Activated T-cell treated with anti-CD3 and anti-CD28 coated beads, Interleukin-2, amount 50 U/mL, for 48 hours (primary cell): ENCODE data around the gene CTU1.

ENCODE experiments used
- DNase-seq, 2 experiments: peaks; one replicate each; pipeline ENCODE4 v3.0.0-alpha.2; 2020

The CTU1 gene

GRCh38 chr19:51108066-51108804 is at the start of gene CTU1:
CTU1 (minus strand) TSS chr19:51108409; CDS start chr19:51104569, 3,840 bp downstream.
- peak; percentile 98 for DNase-seq

- DNase-seq: peak in 1 of 2 experiments; percentile 15
Measured at GRCh38 chr19:51157265-51157664, 49.1 kb upstream of the CTU1 start.

DNA sequence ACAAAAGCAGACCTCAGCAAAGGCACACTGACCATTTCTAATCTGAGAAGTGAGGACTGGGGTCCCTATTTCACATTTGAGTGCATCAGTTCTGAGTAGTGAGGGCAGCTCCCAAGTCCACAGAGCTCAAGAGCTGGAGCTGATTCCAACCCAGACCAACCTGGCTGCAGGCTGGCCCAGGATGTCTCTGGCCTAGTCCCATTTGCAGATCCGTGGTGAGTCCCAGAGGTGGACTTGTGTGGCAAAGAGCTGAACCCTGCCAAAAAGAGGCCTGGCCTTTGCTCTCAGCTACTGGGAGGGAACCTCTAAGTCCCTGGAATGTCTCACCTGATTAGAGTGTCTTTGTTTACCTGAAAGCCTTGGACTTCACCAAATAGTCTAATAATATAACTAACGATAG is 48.5 kb upstream of the CTU1 start:
- DNase-seq: peak in 1 of 2 experiments; percentile 8

GRCh38 chr19:51150627-51151026 is 42.4 kb upstream of the CTU1 start:
- peak in 1 of 2 experiments; percentile 0 for DNase-seq

GRCh38 chr19:51148580-51148979 is 40.4 kb upstream of the CTU1 start:
- DNase-seq: no peak

DNA sequence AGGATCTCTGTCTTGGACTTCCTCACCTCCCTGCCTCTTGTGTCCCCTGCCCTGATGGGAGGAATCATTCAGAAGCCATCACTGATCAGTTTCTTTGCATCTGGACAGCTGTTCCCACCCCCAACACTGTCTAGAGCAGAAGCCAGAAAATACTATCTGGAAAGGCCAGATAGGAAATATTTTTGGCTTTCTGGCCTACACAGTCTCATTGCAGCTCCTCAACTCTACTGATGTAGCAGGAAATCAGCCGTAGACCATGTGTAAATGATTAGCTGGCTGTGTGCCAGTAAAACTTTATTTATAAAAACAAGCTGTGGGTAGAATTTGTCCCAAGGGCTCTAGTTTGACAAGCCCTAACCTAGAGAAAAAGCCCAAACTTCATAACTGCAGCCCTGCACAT is 39.5 kb upstream of the CTU1 start:
- peak in 1 of 2 experiments; percentile 0 for DNase-seq

DNA sequence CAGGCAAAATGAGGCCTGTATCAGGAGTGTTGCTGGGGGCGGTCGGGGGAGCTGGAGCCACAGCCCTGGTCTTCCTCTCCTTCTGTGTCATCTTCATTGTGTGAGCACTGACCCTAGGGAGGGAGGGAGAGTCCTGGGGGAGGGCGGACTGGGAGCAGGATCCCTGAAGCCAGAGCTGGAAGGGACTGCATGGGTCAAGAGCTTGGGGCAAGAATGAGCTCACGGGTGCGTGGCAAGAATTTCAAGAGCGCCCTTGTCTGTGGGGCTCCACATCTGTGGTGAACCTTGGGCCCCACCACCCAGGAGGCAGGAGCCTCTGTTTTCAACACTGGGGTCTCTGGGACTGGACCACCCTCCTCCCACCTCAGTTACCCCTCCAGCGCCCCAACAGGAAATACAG is 38.5 kb upstream of the CTU1 start:
- DNase-seq: peak in 1 of 2 experiments; percentile 9

DNA sequence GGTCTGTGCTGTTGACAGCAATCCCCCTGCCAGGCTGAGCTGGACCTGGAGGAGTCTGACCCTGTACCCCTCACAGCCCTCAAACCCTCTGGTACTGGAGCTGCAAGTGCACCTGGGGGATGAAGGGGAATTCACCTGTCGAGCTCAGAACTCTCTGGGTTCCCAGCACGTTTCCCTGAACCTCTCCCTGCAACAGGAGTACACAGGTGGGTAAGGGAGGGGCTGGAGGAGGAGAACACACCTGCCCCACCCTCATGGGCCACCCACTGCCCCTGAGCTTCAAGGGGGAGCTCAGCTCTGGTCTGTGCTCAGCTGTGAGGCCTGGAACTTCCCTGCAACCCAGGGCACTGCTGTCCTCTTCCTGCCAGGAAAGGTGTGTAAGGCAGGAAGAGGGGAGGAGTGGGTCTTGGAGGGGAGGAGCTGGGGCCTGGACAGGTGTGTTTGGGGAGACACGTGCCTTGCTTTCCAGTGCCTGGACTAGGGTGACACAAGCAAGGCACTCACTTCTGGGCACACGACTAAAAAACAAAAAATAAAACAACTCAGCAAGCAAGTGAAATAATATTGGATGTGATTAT is 37.8 kb upstream of the CTU1 start:
- DNase-seq: peak in 1 of 2 experiments; percentile 6

DNA sequence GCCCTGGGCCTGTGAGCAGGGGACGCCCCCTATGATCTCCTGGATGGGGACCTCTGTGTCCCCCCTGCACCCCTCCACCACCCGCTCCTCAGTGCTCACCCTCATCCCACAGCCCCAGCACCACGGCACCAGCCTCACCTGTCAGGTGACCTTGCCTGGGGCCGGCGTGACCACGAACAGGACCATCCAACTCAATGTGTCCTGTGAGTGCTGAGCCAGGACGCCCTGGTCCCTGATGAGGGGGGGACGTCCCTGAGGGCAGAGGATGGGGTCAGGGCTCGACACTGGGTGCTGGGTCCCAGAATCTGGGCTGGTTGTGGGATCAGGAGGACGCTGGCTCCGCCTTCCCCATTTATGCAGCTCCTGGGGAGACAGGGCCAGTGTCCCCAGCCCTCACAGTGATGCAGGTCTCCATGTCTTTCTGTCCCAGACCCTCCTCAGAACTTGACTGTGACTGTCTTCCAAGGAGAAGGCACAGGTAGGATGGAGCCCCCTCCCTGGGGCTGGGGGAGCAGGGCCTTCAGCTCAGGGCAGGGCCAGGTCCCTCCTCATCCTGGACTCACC is 36.4 kb upstream of the CTU1 start:
- DNase-seq: peak; percentile 10 to 11

GRCh38 chr19:51143486-51143885 is 35.3 kb upstream of the CTU1 start:
- no peak for DNase-seq

DNA sequence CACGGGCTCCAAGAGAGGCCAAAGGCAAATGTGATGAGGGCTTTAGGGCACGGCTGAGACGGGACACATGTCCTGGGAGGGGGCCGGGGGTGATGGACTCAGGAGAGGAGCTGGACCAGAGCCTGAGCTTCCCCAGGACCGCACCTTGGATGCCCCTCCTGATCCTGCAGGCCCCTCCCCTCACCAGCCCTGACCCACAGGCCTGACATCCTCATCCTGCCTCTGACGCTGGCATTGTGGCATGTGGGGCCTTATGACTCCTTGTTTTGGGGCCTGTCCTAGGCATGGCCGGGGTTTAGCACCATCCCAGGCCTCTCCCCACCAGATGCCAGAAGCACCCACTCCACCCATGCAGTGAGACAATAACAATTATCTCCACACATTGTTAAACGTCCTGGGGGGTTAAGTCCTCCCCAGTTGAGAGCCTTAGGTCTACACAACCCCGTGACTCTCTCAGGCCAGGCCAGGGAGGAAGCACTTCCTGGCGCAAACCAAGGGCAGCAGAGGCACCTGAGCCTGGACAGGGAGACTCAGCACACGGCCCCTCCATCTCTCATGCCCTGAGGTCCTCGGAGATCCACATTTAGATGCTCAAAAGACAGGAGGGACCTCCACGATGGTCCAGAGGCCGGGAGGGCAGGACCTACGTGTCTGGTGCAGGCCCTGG is 34.7 kb upstream of the CTU1 start:
- peak; percentile 10 to 13 for DNase-seq

DNA sequence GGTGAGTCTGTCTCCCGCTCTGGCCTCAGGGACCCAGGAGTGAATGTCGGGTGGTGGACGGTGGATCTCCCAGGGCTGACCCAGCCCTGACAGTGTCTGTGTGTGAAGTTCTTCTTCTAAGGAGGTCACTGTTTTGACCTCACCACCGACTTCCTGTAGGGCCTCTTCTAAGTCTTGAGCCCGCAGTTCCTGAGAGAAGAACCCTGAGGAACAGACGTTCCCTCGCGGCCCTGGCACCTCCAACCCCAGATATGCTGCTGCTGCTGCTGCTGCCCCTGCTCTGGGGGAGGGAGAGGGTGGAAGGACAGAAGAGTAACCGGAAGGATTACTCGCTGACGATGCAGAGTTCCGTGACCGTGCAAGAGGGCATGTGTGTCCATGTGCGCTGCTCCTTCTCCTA is 33.9 kb upstream of the CTU1 start, which contains the start of gene SIGLEC7:
SIGLEC7 (plus strand) TSS at position 183 of the 400 bp plus-strand sequence; CDS start at position 252, 69 bp downstream.
- peak; percentile 15 to 16 for DNase-seq

- peak in 1 of 2 experiments; percentile 8 for DNase-seq
Measured at GRCh38 chr19:51141181-51141580, 33.0 kb upstream of the CTU1 start.

DNA sequence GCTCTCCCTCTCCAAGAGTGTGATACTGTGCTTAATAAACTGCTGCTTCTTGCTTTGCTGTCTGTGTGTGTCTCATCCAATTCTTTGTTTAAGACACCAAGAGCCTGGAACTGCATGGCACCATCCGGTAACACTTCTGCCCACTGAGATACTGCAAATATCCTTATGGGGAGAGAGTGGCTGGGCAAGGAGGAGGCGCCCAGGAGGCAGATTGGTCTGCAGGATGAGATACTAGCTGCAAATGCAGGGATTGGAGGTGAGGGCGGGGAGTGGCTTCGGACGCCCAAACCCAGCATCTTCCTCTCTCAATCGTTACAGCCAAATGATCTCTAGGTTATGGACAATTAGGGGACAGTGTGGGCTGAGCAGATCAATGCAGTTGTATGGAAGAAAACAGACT is 32.2 kb upstream of the CTU1 start:
- DNase-seq: peak; percentile 2 to 3

GRCh38 chr19:51139299-51140014 is 31.2 kb upstream of the CTU1 start:
- peak in 1 of 2 experiments; percentile 0 for DNase-seq

GRCh38 chr19:51138549-51138979 is 30.4 kb upstream of the CTU1 start:
- DNase-seq: no peak

DNA sequence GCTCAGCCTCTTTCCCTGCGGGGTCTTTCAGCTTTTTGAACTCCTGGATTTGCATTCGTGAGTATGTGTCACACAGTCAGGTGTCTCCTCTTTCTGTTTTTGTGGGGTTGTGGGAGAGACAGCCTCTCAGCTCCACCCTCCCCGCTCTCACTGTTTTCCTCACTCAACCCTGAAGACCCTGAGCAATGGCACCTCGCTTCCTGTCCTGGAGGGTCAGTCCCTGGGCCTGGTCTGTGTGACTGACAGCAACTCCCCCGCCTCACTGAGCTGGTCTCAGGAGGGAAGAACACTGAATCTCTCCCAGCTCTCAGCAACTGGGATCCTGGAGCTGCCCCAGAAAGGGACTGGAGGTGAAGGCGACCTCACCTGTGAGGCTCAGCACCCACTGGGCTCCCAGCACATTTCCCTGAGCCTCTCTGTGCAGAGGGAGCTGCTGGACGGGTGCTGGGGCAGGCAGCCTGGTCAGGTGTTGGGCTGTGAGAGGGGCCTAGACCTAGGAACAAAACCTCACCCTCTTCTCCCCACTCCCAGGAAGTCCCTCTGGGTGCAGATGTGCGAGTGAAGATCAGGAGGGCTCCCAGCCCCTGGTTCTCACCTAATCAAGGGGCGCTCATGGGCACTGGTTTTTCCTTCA is 29.7 kb upstream of the CTU1 start:
- no peak for DNase-seq

GRCh38 chr19:51136851-51137551 is 28.8 kb upstream of the CTU1 start:
- no peak for DNase-seq

- DNase-seq: no peak
Measured at GRCh38 chr19:51135986-51136762, 28.0 kb upstream of the CTU1 start.

GRCh38 chr19:51135004-51135403 is 26.8 kb upstream of the CTU1 start:
- no peak for DNase-seq
